ENCODE data around the gene CHD6. TPM values are rescaled to one million over a fixed set of nuclear protein-coding genes. Genes with fewer than 3 reads are reported as not detected.

Gene CHD6
- total and polyA plus RNA-seq, 7 donors, result 2.4 to 40.2 (median 29.9) TPM

DNA sequence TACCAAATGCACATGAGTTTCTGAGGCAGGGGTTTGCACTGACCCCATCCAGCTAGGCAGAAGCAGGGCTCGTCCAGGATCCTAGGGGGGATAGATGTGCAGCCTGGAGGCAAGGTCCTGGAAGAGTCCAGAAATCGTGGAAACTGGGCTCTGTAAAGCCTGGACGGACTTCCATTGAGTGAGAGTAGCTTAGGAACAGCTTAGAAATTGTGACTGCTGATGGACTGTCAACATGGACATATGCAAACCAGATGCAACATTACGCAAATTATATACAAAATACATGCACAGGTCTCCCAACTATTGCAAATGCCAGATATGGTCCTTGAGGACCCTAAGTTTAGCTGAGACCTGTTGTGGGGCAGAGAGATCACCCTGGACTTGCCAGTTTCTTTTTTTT lies 246.8 kb downstream of the CHD6 start:
- Histone ChIP-seq H3K4me1 (peaks cover 0 to 6% (median 5%) of the 10 kb centered on the region in 4 donors), H3K9me3 (no peaks in the 10 kb centered on the region), H3K36me3 (no peaks in the 10 kb centered on the region), H3K27ac (no peak overlapping the region), H3K27me3 (peaks cover 0 to 26% (median 22%) of the 10 kb centered on the region in 3 donors), H3K4me3 (no peak overlapping the region)
- intact Hi-C loops (cut with DNase I), result no loop called here
- WGBS, 2 donors, result 85% methylated on average over 4 of the region's 4 CpGs
- TF ChIP-seq POLR2AphosphoS5 (IDR thresholded peaks at IDR 0.05), result no peak
- TF ChIP-seq EP300 (IDR thresholded peaks at IDR 0.05), result no peak
- no peak for TF ChIP-seq POLR2A (IDR thresholded peaks at IDR 0.05)
- TF ChIP-seq, protein P1, sequence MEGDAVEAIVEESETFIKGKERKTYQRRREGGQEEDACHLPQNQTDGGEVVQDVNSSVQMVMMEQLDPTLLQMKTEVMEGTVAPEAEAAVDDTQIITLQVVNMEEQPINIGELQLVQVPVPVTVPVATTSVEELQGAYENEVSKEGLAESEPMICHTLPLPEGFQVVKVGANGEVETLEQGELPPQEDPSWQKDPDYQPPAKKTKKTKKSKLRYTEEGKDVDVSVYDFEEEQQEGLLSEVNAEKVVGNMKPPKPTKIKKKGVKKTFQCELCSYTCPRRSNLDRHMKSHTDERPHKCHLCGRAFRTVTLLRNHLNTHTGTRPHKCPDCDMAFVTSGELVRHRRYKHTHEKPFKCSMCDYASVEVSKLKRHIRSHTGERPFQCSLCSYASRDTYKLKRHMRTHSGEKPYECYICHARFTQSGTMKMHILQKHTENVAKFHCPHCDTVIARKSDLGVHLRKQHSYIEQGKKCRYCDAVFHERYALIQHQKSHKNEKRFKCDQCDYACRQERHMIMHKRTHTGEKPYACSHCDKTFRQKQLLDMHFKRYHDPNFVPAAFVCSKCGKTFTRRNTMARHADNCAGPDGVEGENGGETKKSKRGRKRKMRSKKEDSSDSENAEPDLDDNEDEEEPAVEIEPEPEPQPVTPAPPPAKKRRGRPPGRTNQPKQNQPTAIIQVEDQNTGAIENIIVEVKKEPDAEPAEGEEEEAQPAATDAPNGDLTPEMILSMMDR (IDR thresholded peaks at IDR 0.05), result no peak
- no peak for DNase-seq

DNA sequence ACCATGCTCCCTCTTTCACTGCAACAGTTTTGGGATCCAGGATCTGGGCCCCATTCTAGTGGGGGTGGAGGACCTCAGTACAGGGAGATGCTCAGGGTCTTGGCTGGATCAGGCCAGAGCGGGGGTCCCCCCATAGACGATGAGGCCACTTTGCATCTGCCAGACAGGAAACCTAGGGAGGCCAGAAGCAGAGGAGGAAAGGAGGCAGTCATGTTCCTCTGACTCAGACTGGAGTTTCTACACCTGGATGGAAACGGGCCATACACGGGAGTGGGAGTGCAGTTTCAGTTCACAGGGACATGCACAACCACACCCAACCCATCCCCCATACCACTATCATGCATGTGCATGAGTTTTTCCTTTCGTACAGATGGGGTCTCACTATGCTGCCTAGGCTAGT lies 248.0 kb downstream of the CHD6 start:
- TF ChIP-seq EP300 (IDR thresholded peaks at IDR 0.05) (no peak), POLR2AphosphoS5 (IDR thresholded peaks at IDR 0.05) (no peak), POLR2A (IDR thresholded peaks at IDR 0.05) (no peak)
- TF ChIP-seq, protein P1 (IDR thresholded peaks at IDR 0.05), result no peak
- Histone ChIP-seq H3K9me3 (no peaks in the 10 kb centered on the region), H3K4me1 (peaks cover 0 to 14% (median 13%) of the 10 kb centered on the region in 4 donors), H3K4me3 (no peak overlapping the region), H3K27ac (no peak overlapping the region), H3K27me3 (peaks cover 9 to 38% (median 34%) of the 10 kb centered on the region in 3 donors), H3K36me3 (no peaks in the 10 kb centered on the region)
- intact Hi-C loops (cut with DNase I), result no loop called here
- WGBS, 2 donors, result 81 to 85% methylated on average over 5 of the region's 5 CpGs
- DNase-seq, result no peak

DNA sequence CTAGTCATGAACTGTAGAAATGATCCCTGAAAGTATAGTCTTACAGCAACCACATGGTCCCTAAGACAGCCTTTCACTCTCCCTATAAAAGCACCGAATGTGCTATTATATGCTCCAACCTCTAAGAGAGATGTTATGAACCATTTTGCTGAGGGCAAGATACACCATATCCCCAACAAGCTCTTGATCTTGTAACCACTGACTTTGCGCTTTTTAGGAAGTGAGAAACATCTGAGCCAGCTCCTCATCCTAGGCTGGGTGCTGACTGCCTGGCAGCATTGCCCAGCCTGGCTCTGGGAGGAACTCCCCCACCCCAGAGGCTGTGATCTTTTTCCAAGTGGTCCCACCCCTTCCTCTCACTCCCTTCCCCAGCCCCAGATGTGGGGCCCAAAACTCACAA lies 248.5 kb downstream of the CHD6 start:
- TF ChIP-seq EP300 (IDR thresholded peaks at IDR 0.05) (no peak), POLR2A (IDR thresholded peaks at IDR 0.05) (no peak), POLR2AphosphoS5 (IDR thresholded peaks at IDR 0.05) (no peak)
- TF ChIP-seq, protein P1 (IDR thresholded peaks at IDR 0.05), result no peak
- WGBS, 2 donors, result 79 to 89% methylated on average over 2 of the region's 2 CpGs
- H3K36me3 ChIP-seq, result no peaks in the 10 kb centered on the region
- DNase-seq, result no peak
- H3K9me3 ChIP-seq, result no peaks in the 10 kb centered on the region
- peaks cover 0 to 14% (median 13%) of the 10 kb centered on the region in 4 donors for H3K4me1 ChIP-seq
- no peak overlapping the region for H3K27ac ChIP-seq
- no peak overlapping the region for H3K4me3 ChIP-seq
- peaks cover 9 to 43% (median 39%) of the 10 kb centered on the region in 3 donors for H3K27me3 ChIP-seq
- intact Hi-C loops (cut with DNase I), result no loop called here

DNA sequence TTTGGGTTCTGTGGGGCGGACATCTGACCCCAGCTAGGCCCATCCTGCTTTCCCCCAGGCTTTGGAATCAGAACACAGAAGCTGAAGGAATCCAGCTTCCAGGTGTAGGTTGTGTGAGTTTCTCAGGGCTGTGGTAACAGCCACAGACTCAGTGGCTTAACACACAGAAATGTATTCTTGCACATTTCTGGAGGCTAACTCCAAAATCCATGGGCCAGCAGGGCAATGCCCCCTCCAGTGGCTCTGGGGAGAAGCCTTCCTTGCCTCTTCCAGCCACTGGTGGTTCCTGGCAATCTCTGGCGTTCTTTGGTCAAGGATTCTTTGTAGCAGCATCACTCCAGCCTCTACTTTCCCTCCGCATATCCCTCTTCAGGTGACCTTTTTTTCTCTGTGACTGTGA lies 250.2 kb downstream of the CHD6 start:
- H3K27ac ChIP-seq, result no peak overlapping the region
- H3K9me3 ChIP-seq, result no peaks in the 10 kb centered on the region
- peaks cover 0 to 14% (median 13%) of the 10 kb centered on the region in 4 donors for H3K4me1 ChIP-seq
- no peak for DNase-seq
- intact Hi-C loops (cut with DNase I), result no loop called here
- TF ChIP-seq POLR2A (IDR thresholded peaks at IDR 0.05) (no peak), EP300 (IDR thresholded peaks at IDR 0.05) (no peak), POLR2AphosphoS5 (IDR thresholded peaks at IDR 0.05) (no peak)
- TF ChIP-seq, protein P1 (IDR thresholded peaks at IDR 0.05), result no peak
- no peaks in the 10 kb centered on the region for H3K36me3 ChIP-seq
- 85 to 93% methylated on average over 3 of the region's 3 CpGs for WGBS, 2 donors
- H3K4me3 ChIP-seq, result no peak overlapping the region
- H3K27me3 ChIP-seq, result peaks cover 9 to 55% (median 42%) of the 10 kb centered on the region in 3 donors

DNA sequence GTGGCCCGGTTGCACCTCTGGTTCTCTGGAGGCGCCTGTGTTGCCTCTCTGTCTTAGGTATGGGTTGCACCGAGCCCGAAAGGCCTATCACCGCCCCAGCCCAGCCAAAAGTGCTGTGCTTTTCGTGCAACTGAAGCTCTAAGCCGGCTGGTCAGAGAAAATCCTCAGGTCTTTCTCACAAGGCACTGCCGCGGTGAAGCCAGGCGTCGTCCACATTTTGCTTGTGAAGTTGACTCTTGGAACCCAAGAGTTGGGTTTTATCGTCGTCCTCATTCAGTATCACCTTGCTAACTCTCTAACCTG lies 250.8 kb downstream of the CHD6 start:
- Histone ChIP-seq H3K4me1 (peaks cover 0 to 14% (median 13%) of the 10 kb centered on the region in 4 donors), H3K27ac (no peak overlapping the region), H3K27me3 (peaks cover 9 to 55% (median 42%) of the 10 kb centered on the region in 3 donors), H3K9me3 (no peaks in the 10 kb centered on the region), H3K36me3 (no peaks in the 10 kb centered on the region), H3K4me3 (no peak overlapping the region)
- intact Hi-C loops (cut with DNase I), result no loop called here
- 50 to 59% methylated on average over 13 of the region's 13 CpGs for WGBS, 2 donors
- DNase-seq, result no peak
- TF ChIP-seq POLR2A (IDR thresholded peaks at IDR 0.05) (no peak), EP300 (IDR thresholded peaks at IDR 0.05) (no peak), POLR2AphosphoS5 (IDR thresholded peaks at IDR 0.05) (no peak)
- TF ChIP-seq, protein P1 (IDR thresholded peaks at IDR 0.05), result no peak

Data from sigmoid colon (tissue), 7 donors.